OCI-LY7 (cell line): ENCODE results near the gene PLEKHM3.

Experiments used
- CTCF ChIP-seq: fragments of 200-600 bp; sonication (generic); conservative IDR thresholded peaks from 2 replicates; pipeline ENCODE4 v1.5.1; 2014; ENCODE audit warnings: mild to moderate bottlenecking, antibody characterized with exemption, low read length, moderate library complexity, mixed read lengths
- EZH2phosphoT487 ChIP-seq: fragments of 200-600 bp; sonication (generic); IDR thresholded peaks from 2 replicates; pipeline ENCODE4 v1.6.1; 2018; ENCODE audit warnings: low read depth, borderline replicate concordance, mild to moderate bottlenecking, mixed run types, antibody characterized with exemption, low read length, moderate library complexity, mixed read lengths

- TF ChIP-seq CTCF (no peak), EZH2phosphoT487 (no peak)
Observed at GRCh38 chr2:207993151-207993763, 32.1 kb downstream of the PLEKHM3 start.
